ENCODE results near the gene BPIFB3. TPM values are rescaled to one million over a fixed set of nuclear protein-coding genes. Genes with fewer than 3 reads are reported as not detected.

Gene BPIFB3
- total and polyA plus RNA-seq, 2 of the 13 experiments (the other 11 are each of a cell fraction or from before 2014, with no cell fraction given): 0.09 TPM; not detected in 1

GRCh38 chr20:33024609-33025317 lies 28.9 kb upstream of the BPIFB3 start (continued):
- TF ChIP-seq POGK (CRISPR knock-in tag; conservative IDR thresholded peaks at IDR 0.05) (peak; percentile 41; the same call in 1 of the 2 replicates), SOX13 (IDR thresholded peaks at IDR 0.05) (peak; percentile 16; the same call in 1 of the 2 replicates), SOX13 (CRISPR knock-in tag; conservative IDR thresholded peaks at IDR 0.05 in 1 of 2, IDR thresholded peaks at IDR 0.05 in 1 of 2) (no peak), HNRNPLL (IDR thresholded peaks at IDR 0.05; ENCODE audit: low read depth, low read length, poor library complexity, severe bottlenecking) (peak; percentile 79), TMF1 (CRISPR knock-in tag; IDR thresholded peaks at IDR 0.05; ENCODE audit: low read depth) (0 out of 2 replicates have a peak, but pooled peaks have one; percentile 44), ZNF282 (IDR thresholded peaks at IDR 0.05; ENCODE audit: partially characterized antibody) (peak; percentile 75), ZNF503 (CRISPR knock-in tag; IDR thresholded peaks at IDR 0.05) (0 out of 2 replicates have a peak, but pooled peaks have one; percentile 20), FOXK2 (IDR thresholded peaks at IDR 0.05) (peak; percentile 32; the same call in 1 of the 2 replicates), HOXA9 (CRISPR knock-in tag; IDR thresholded peaks at IDR 0.05; ENCODE audit: borderline replicate concordance) (no peak), FOXP4 (CRISPR knock-in tag; IDR thresholded peaks at IDR 0.05) (no peak), TARDBP (CRISPR knock-in tag; IDR thresholded peaks at IDR 0.05) (peak; percentile 60; the same call in 1 of the 2 replicates), SSRP1 (CRISPR knock-in tag; IDR thresholded peaks at IDR 0.05) (peak; percentile 99; the same call in 1 of the 2 replicates), ZNF776 (CRISPR knock-in tag; IDR thresholded peaks at IDR 0.05) (peak; percentile 58; the same call in 1 of the 2 replicates), MBD4 (IDR thresholded peaks at IDR 0.05; ENCODE audit: borderline replicate concordance, low read length) (peak; percentile 50; the same call in 1 of the 2 replicates), NONO (IDR thresholded peaks at IDR 0.05) (peak; percentile 90; the same call in 1 of the 2 replicates), NONO (CRISPR knock-in tag; conservative IDR thresholded peaks at IDR 0.05) (no peak; the same call in 1 of the 2 replicates), PAF1 (CRISPR knock-in tag; IDR thresholded peaks at IDR 0.05) (peak; percentile 82), ZNF354B (CRISPR knock-in tag; IDR thresholded peaks at IDR 0.05) (peak; percentile 75; the same call in 1 of the 2 replicates), ZNF557 (CRISPR knock-in tag; IDR thresholded peaks at IDR 0.05) (0 out of 2 replicates have a peak, but pooled peaks have one; percentile 16), KDM2A (CRISPR knock-in tag; IDR thresholded peaks at IDR 0.05; ENCODE audit: borderline replicate concordance, low read depth) (peak; percentile 34; the same call in 1 of the 2 replicates), POLR2G (IDR thresholded peaks at IDR 0.05; ENCODE audit: low read depth, low read length) (peak; percentile 84), TRIM22 (IDR thresholded peaks at IDR 0.05) (peak; percentile 22; the same call in 1 of the 2 replicates), CCDC6 (CRISPR knock-in tag; IDR thresholded peaks at IDR 0.05) (peak; percentile 66; the same call in 1 of the 2 replicates)
